GM19035 (cell line): ENCODE measurements around the gene SYCP2.
"Not testable (repeated sequence)": the region's sequence is repeated elsewhere in the genome, so short reads cannot be mapped to it uniquely, and the experiment has no call there.

Experiments
- ATAC-seq: cut with Tn5 transposase; IDR thresholded peaks from one replicate; pipeline ENCODE4 v1.9.1; 2021; ENCODE audit not compliant: unreplicated experiment

Gene SYCP2

DNA sequence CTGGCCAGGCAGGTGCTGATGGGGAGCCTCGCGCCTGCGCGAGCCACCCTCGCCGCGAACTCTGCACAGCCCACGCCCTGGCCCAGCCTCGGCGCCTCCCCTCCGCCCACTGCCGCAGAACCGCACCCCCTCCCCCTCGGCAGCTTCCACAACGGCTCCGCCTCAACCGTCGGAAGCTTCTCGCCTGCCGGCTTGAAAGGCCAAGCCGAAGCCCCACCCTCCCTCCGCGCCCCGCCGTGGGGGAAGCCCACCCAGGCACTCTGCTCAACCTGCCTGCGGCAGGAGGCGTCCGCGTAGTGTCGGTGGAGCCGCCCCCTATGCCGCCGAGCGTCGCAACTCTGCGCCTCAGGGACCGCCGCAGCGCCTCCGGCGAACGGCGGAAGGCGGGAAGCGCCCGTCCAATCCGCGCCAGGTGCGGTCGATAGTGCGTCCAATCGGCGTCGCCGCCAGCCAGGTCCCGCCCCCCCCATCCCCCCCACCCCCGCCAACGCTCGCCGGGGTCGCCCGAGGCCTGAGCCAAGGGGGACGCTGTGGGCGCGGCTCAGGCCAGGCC, at the start of gene SYCP2:
Gene SYCP2 (minus strand): TSS at position 342 of the 553 bp plus-strand sequence. CDS start 11,224 bp downstream, outside the sequence.
- peak; percentile 24 for ATAC-seq

DNA sequence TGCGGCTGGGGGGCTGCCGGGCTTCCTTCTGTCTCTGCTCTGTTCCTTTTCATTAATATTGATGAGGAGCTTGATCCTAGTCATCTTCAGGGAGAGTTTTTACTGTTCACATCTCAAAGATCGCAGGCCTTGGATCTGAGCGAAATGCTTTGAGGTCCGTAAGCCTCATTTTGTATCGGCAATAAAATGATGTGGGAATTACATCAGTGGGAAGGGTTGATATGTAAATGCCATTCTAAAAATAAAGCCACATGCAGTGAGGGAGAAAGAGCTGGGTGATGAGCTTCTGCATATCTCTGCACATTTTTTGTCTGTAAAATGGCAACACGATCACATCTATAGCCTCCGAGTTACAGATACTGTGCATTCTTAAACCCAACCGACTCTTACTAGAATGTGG, 49.6 kb upstream of the SYCP2 start:
- no peak for ATAC-seq

- ATAC-seq, result no peak
Measured at GRCh38 chr20:59977086-59977485, 43.6 kb upstream of the SYCP2 start.

- ATAC-seq, result no peak
Measured at GRCh38 chr20:59976156-59976782, 42.8 kb upstream of the SYCP2 start.

GRCh38 chr20:59972037-59972801, 38.8 kb upstream of the SYCP2 start:
- ATAC-seq, result no peak

- no peak for ATAC-seq
Measured at GRCh38 chr20:59971428-59971827, 38.0 kb upstream of the SYCP2 start.

DNA sequence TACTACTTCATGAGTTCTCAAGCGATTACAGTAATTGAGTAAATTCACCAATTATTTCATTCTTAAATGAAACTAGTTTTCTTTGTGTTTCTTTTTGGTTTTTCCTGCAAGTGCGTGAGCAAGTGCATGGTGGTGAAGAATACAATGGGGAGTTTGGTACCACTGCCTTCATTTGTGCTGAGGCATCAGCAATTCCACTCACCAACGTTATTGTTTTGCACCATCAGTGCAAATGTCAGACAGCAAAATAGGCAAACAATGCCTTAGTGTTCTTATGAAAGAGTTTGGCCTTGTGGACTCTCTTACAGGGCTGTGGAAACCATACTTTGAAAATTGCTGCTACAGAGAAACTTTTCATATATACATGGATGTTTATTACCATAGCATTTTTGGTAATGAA, 33.0 kb upstream of the SYCP2 start:
- no peak for ATAC-seq

GRCh38 chr20:59962155-59962554, 28.7 kb upstream of the SYCP2 start:
- no peak for ATAC-seq

DNA sequence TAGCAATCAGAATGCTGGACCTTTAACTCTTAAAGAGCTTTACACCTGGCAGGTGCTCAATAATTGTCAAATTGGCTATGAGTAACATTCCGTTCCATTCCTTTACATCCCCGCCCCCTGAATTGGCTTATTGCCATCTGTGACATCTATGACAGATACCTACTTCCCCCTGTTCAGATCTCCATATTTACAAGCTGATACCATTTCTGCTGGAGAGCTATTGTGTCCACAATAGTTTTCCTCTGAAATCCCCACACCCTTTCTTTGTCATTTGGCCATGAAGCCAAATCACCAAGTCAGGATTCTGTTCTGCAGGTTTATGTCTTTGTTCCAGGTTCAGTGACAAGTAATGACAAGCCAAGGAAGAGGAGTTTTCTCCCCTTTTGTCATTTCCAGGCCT, 28.0 kb upstream of the SYCP2 start:
- no peak for ATAC-seq

DNA sequence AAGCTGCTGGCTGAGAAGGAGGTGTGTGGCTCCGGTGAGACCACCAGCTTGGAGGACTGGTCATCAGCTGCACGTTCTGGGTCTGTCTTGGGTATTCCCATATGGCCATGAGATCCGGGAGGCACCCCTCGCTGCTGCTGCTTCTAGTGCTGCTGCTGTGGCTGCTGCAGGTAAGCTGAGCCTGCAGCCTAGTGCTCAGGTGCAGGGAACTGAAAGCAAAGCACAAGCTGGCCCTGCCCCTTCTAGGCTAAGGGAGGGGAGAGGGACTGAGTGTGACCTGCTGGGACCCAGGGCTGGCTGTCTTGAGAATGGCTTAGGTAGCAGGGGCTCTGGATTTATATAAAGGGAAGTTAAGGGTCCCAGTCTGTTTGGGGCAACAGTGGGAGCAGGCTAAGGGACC, 25.2 kb upstream of the SYCP2 start:
- no peak for ATAC-seq

GRCh38 chr20:59958123-59958522, 24.7 kb upstream of the SYCP2 start, which contains the start of gene CDH26:
Gene CDH26, plus strand, starts transcription at chr20:59958423. Its CDS starts 304 bp downstream, at chr20:59958727.
- no peak for ATAC-seq

GRCh38 chr20:59957568-59957967, 24.1 kb upstream of the SYCP2 start:
- ATAC-seq, result not testable (repeated sequence)

DNA sequence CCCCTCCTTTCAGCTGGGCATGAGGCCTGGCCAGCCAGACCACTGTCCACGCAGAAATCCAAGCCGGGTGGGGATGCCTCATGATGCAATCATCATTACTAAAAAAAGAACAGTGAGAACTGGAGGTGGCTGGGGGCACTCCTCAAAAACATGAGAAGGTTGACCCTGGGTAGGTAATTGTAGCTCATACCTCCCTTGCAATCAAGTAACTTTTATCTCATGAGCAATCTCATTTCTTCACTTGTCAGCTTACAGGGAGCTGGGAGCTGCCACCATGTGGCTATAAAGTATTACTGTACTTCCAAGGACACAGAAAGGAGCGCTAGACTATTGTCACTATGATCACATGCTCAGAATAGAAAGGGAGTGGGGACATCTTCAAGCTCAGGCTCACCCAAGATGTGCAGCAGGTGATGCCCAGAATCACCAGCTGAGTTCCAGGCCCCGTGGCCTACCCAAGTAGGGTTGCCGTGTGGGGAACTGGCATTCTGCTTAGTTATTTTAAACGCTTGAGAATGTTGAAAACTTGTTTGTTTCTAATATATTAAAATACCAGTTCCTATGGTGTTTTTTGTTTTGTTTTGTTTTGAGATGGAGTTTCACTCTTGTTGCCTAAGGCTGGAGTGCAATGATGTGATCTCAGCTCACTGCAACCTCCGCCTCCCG, 21.8 kb upstream of the SYCP2 start:
- ATAC-seq, result no peak

- ATAC-seq, result no peak
Measured at GRCh38 chr20:59954718-59955117, 21.3 kb upstream of the SYCP2 start.

DNA sequence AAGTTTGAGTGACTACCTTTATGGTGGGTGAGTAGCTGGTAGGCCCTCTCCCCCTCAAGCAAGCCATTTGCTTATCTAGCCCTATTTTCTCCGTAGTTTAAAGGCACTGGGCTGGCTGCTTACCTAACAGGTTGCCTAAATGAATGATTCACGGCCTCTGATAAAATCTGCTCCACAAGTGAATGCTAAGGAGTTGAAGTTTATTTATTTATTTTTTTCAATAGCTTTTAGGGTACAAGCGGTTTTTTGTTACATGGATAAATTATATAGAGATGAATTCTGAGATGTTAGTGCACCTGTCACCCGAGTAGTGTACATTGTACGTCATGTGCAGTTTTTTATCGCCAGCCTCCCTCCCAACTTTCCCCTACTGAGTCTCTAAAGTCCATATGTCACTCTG, 16.5 kb upstream of the SYCP2 start:
- ATAC-seq, result no peak

GRCh38 chr20:59948828-59949720, 15.6 kb upstream of the SYCP2 start:
- ATAC-seq, result no peak

- ATAC-seq, result no peak
Measured at GRCh38 chr20:59948212-59948611, 14.8 kb upstream of the SYCP2 start.

GRCh38 chr20:59947376-59947775, 13.9 kb upstream of the SYCP2 start:
- ATAC-seq, result no peak

GRCh38 chr20:59945731-59946130, 12.3 kb upstream of the SYCP2 start:
- no peak for ATAC-seq

DNA sequence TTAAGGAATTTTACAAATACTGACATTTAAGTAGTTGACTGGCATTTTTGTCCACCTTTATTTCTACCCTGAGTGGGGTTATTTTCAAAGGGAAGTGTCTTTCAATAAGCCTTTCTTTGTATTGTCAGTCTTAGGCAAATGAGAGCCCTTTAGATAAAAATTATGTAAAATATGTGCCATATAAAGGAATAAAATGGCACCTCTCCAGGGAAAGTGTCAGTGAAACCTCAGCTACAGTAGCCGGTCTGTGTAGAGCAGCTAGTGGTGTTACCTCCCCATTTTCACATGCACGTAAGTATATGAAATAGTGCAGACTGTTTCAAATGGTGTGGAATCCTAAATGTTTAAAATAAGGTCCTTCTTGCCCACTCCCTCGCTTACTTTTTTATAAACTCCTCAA, 11.7 kb upstream of the SYCP2 start:
- ATAC-seq, result no peak

- no peak for ATAC-seq
Measured at GRCh38 chr20:59944726-59945125, 11.3 kb upstream of the SYCP2 start.
